Measurements from ENCODE around the gene STAC. TPM values are rescaled to one million over a fixed set of nuclear protein-coding genes. Genes with fewer than 3 reads are reported as not detected.

The STAC gene
- total RNA-seq (not detected), polyA plus RNA-seq (not detected), total RNA-seq (0 to 0.09 (median 0) reads per million in 6 experiments)

GRCh38 chr3:36380221-36381031 is at the start of gene STAC:
Gene STAC, plus strand, starts transcription at chr3:36380504. Its CDS starts 140 bp downstream, at chr3:36380644.
- ATAC-seq = no peak
- Mint-ChIP-seq H3K36me3 (no peaks in the 10 kb centered on the region), H3K27me3 (peaks cover 23 to 61% (median 33%) of the 10 kb centered on the region in 5 donors), H3K9me3 (no peaks in the 10 kb centered on the region), H3K27ac (no peak within 1 kb of the TSS), H3K4me1 (peaks cover 0 to 9% (median 6%) of the 10 kb centered on the region in 4 donors), H3K4me3 (peak within 1 kb of the TSS in 6 of 10 donors; percentile 16 to 50 (median 41))
- POLR2A ChIA-PET = no interaction called here
- DNase-seq = peak in 1 of 10 donors; percentile 7

- ATAC-seq (no peak), DNase-seq (no peak)
- Mint-ChIP-seq H3K9me3 (peaks cover 0 to 3% (median 0%) of the 10 kb centered on the region in 9 donors), H3K27me3 (peaks cover 0 to 4% (median 0%) of the 10 kb centered on the region in 5 donors), H3K4me3 (no peak overlapping the region), H3K27ac (no peak overlapping the region), H3K36me3 (no peaks in the 10 kb centered on the region), H3K4me1 (no peaks in the 10 kb centered on the region)
- POLR2A ChIA-PET = no interaction called here
These were observed 48.2 kb upstream of the STAC start for GRCh38 chr3:36332139-36332538.

- Mint-ChIP-seq H3K36me3 (no peaks in the 10 kb centered on the region), H3K4me1 (no peaks in the 10 kb centered on the region), H3K27ac (no peak overlapping the region), H3K9me3 (peaks cover 0 to 7% (median 0%) of the 10 kb centered on the region in 9 donors), H3K4me3 (no peak overlapping the region), H3K27me3 (peaks cover 0 to 9% (median 0%) of the 10 kb centered on the region in 5 donors)
- DNase-seq = no peak
- ATAC-seq = no peak
- POLR2A ChIA-PET = no interaction called here
These were observed 18.1 kb upstream of the STAC start for GRCh38 chr3:36362216-36362615.

- ATAC-seq = no peak
- H3K4me1 Mint-ChIP-seq = no peaks in the 10 kb centered on the region
These were observed 17.3 kb upstream of the STAC start for GRCh38 chr3:36362973-36363372.

GRCh38 chr3:36364260-36364659 is 16.0 kb upstream of the STAC start:
- POLR2A ChIA-PET = no interaction called here
- H3K27me3 Mint-ChIP-seq = peaks cover 0 to 7% (median 0%) of the 10 kb centered on the region in 5 donors
- H3K36me3 Mint-ChIP-seq = no peaks in the 10 kb centered on the region
- H3K27ac Mint-ChIP-seq = no peak overlapping the region
- no peak overlapping the region for H3K4me3 Mint-ChIP-seq
- no peak for DNase-seq
- H3K9me3 Mint-ChIP-seq = peaks cover 0 to 10% (median 0%) of the 10 kb centered on the region in 9 donors
- ATAC-seq = no peak
- no peaks in the 10 kb centered on the region for H3K4me1 Mint-ChIP-seq

More at GRCh38 chr3:36362973-36363372, 17.3 kb upstream of the STAC start:
- peaks cover 0 to 9% (median 0%) of the 10 kb centered on the region in 5 donors for H3K27me3 Mint-ChIP-seq
- H3K36me3 Mint-ChIP-seq = no peaks in the 10 kb centered on the region
- no peak overlapping the region for H3K4me3 Mint-ChIP-seq
- no peak overlapping the region for H3K27ac Mint-ChIP-seq
- peaks cover 0 to 7% (median 0%) of the 10 kb centered on the region in 9 donors for H3K9me3 Mint-ChIP-seq
- no peak for DNase-seq
- POLR2A ChIA-PET = no interaction called here

- H3K9me3 Mint-ChIP-seq = peaks cover 0 to 14% (median 0%) of the 10 kb centered on the region in 9 donors
- POLR2A ChIA-PET = no interaction called here
- ATAC-seq = no peak
- no peak overlapping the region for H3K27ac Mint-ChIP-seq
- no peak overlapping the region for H3K4me3 Mint-ChIP-seq
- H3K27me3 Mint-ChIP-seq = peaks cover 0 to 7% (median 0%) of the 10 kb centered on the region in 5 donors
- no peaks in the 10 kb centered on the region for H3K36me3 Mint-ChIP-seq
- no peaks in the 10 kb centered on the region for H3K4me1 Mint-ChIP-seq
- no peak for DNase-seq
These were observed 14.5 kb upstream of the STAC start for GRCh38 chr3:36365829-36366228.

GRCh38 chr3:36366308-36366707 is 14.0 kb upstream of the STAC start:
- no peak overlapping the region for H3K4me3 Mint-ChIP-seq
- POLR2A ChIA-PET = no interaction called here
- ATAC-seq = no peak
- H3K4me1 Mint-ChIP-seq = no peaks in the 10 kb centered on the region
- H3K27ac Mint-ChIP-seq = no peak overlapping the region
- H3K9me3 Mint-ChIP-seq = peaks cover 0 to 14% (median 0%) of the 10 kb centered on the region in 9 donors
- no peaks in the 10 kb centered on the region for H3K36me3 Mint-ChIP-seq
- DNase-seq = no peak
- H3K27me3 Mint-ChIP-seq = peaks cover 0 to 7% (median 0%) of the 10 kb centered on the region in 5 donors

- no peak for ATAC-seq
- H3K27me3 Mint-ChIP-seq = peaks cover 0 to 3% (median 0%) of the 10 kb centered on the region in 5 donors
- H3K9me3 Mint-ChIP-seq = peaks cover 0 to 14% (median 0%) of the 10 kb centered on the region in 9 donors
- no peak overlapping the region for H3K4me3 Mint-ChIP-seq
- no peak for DNase-seq
- POLR2A ChIA-PET = no interaction called here
- no peak overlapping the region for H3K27ac Mint-ChIP-seq
- no peaks in the 10 kb centered on the region for H3K4me1 Mint-ChIP-seq
- no peaks in the 10 kb centered on the region for H3K36me3 Mint-ChIP-seq
These were observed 12.3 kb upstream of the STAC start for GRCh38 chr3:36367912-36368573.

- Mint-ChIP-seq H3K36me3 (no peaks in the 10 kb centered on the region), H3K27me3 (peaks cover 2 to 17% (median 3%) of the 10 kb centered on the region in 5 donors)
- POLR2A ChIA-PET = no interaction called here
These were observed 7.8 kb upstream of the STAC start for GRCh38 chr3:36372534-36372935.

GRCh38 chr3:36373084-36373483 is 7.2 kb upstream of the STAC start:
- DNase-seq = no peak
- Mint-ChIP-seq H3K36me3 (no peaks in the 10 kb centered on the region), H3K9me3 (peaks cover 0 to 7% (median 0%) of the 10 kb centered on the region in 9 donors), H3K4me3 (no peak overlapping the region), H3K27ac (no peak overlapping the region), H3K27me3 (peaks cover 4 to 23% (median 5%) of the 10 kb centered on the region in 5 donors), H3K4me1 (no peaks in the 10 kb centered on the region)
- ATAC-seq = no peak
- POLR2A ChIA-PET = no interaction called here

More at GRCh38 chr3:36372534-36372935, 7.8 kb upstream of the STAC start:
- Mint-ChIP-seq H3K27ac (no peak overlapping the region), H3K4me3 (no peak overlapping the region), H3K9me3 (peaks cover 0 to 7% (median 0%) of the 10 kb centered on the region in 9 donors), H3K4me1 (no peaks in the 10 kb centered on the region)
- ATAC-seq = no peak
- no peak for DNase-seq

GRCh38 chr3:36373666-36374065 is 6.6 kb upstream of the STAC start:
- H3K27me3 Mint-ChIP-seq = peaks cover 8 to 29% (median 8%) of the 10 kb centered on the region in 5 donors
- H3K9me3 Mint-ChIP-seq = peaks cover 0 to 6% (median 0%) of the 10 kb centered on the region in 9 donors
- no peak for DNase-seq
- no peak for ATAC-seq
- H3K4me3 Mint-ChIP-seq = no peak overlapping the region
- no peaks in the 10 kb centered on the region for H3K4me1 Mint-ChIP-seq
- POLR2A ChIA-PET = no interaction called here
- no peak overlapping the region for H3K27ac Mint-ChIP-seq
- H3K36me3 Mint-ChIP-seq = no peaks in the 10 kb centered on the region

GRCh38 chr3:36379872-36380220 is 458 bp upstream of the STAC start:
- Mint-ChIP-seq H3K36me3 (no peaks in the 10 kb centered on the region), H3K27me3 (peaks cover 23 to 61% (median 33%) of the 10 kb centered on the region in 5 donors), H3K27ac (no peak overlapping the region), H3K9me3 (no peaks in the 10 kb centered on the region), H3K4me3 (peak overlapping the region in 1 of 10 donors; percentile 41), H3K4me1 (peaks cover 0 to 9% (median 6%) of the 10 kb centered on the region in 4 donors)
- DNase-seq (no peak), ATAC-seq (no peak)
- POLR2A ChIA-PET = no interaction called here

GRCh38 chr3:36381311-36381956 is 1.1 kb downstream of the STAC start:
- POLR2A ChIA-PET = no interaction called here
- H3K27me3 Mint-ChIP-seq = peaks cover 23 to 61% (median 33%) of the 10 kb centered on the region in 5 donors
- DNase-seq (no peak), ATAC-seq (no peak)
- H3K27ac Mint-ChIP-seq = no peak overlapping the region
- no peaks in the 10 kb centered on the region for H3K9me3 Mint-ChIP-seq
- H3K4me1 Mint-ChIP-seq = peaks cover 0 to 9% (median 6%) of the 10 kb centered on the region in 4 donors
- H3K36me3 Mint-ChIP-seq = no peaks in the 10 kb centered on the region
- H3K4me3 Mint-ChIP-seq = no peak overlapping the region
